Ovary (tissue), 3 donors: ENCODE results near the gene APOD.
"Not testable (repeated sequence)": the region's sequence is repeated elsewhere in the genome, so short reads cannot be mapped to it uniquely, and the experiment has no call there.

Experiments
- CTCF ChIP-seq, 3 donors: fragments of 450-650 bp in 2 of 3; fragments of 200-600 bp in 1 of 3; IDR thresholded peaks; one replicate each; pipeline versions ENCODE4 v1.5.1 to v1.8.0; 2016 to 2022; ENCODE audit warnings: antibody characterized with exemption in 3 of 3, mild to moderate bottlenecking in 1 of 3
- EP300 ChIP-seq: sonication (generic); formaldehyde crosslinking; IDR thresholded peaks from one replicate; pipeline ENCODE4 v1.6.1; 2017; ENCODE audit warnings: antibody characterized with exemption
- POLR2A ChIP-seq: fragments of 450-650 bp; IDR thresholded peaks from one replicate; pipeline ENCODE4 v1.6.1; 2017; ENCODE audit warnings: antibody characterized with exemption, mild to moderate bottlenecking, moderate library complexity
- donor health status: DM: no; HTN: no; CAD: no.

GRCh38 chr3:195619591-195620369 is 36.0 kb upstream of the APOD start:
- not testable (repeated sequence) for TF ChIP-seq CTCF (IDR thresholded peaks at IDR 0.05); POLR2A; EP300
